Measurements from ENCODE around the gene YIF1B. TPM values are rescaled to one million over a fixed set of nuclear protein-coding genes. Genes with fewer than 3 reads are reported as not detected.
"Not testable (repeated sequence)": the region's sequence is repeated elsewhere in the genome, so short reads cannot be mapped to it uniquely, and the experiment has no call there.

The YIF1B gene
- total and polyA plus RNA-seq, 3 experiments from 2014 or later = 45.4 to 60.3 (median 57.9) TPM

DNA sequence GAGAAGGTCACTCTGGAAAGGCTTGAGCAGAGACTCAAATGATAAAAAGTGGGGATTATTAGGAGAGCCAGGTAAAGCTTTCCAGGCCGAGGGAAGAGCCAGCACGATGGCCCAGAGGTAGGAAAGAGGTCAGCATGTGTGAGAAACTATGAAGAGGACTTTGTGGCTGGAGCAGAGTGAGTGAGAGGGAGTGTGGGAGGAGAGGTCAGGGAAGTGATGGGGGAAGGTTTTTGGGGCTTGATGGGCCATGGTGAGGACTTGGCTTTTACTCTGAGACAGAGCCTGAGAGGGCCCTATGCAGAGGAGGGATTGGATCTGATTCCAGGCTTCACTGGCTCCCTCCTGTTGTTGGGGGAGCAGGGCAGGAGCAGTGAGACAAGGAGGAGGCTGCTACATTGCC, 25.2 kb upstream of the YIF1B start:
- Mint-ChIP-seq H3K27me3 (no peaks in the 10 kb centered on the region), H3K36me3 (peaks cover 0 to 21% (median 0%) of the 10 kb centered on the region in 3 donors), H3K4me3 (no peak overlapping the region), H3K4me1 (peaks cover 13 to 17% (median 14%) of the 10 kb centered on the region in 3 donors), H3K27ac (peak overlapping the region in 3 of 8 donors; percentile 36 to 93 (median 69)), H3K9me3 (no peaks in the 10 kb centered on the region)
- POLR2A ChIA-PET = no interaction called here
- Histone ChIP-seq H3K9me3 (ENCODE audit: low read length) (no peaks in the 10 kb centered on the region), H3K4me1 (ENCODE audit: insufficient read depth, low read length) (peaks cover 5% of the 10 kb centered on the region), H3K27ac (ENCODE audit: low read depth, low read length) (no peak overlapping the region), H3K36me3 (ENCODE audit: insufficient read depth, low read length) (no peaks in the 10 kb centered on the region), H3K27me3 (ENCODE audit: insufficient read depth, low read length, poor library complexity, severe bottlenecking) (no peaks in the 10 kb centered on the region), H3K4me3 (ENCODE audit: low read length) (no peak overlapping the region)
- CTCF ChIA-PET = no interaction called here
- no peak for DNase-seq

DNA sequence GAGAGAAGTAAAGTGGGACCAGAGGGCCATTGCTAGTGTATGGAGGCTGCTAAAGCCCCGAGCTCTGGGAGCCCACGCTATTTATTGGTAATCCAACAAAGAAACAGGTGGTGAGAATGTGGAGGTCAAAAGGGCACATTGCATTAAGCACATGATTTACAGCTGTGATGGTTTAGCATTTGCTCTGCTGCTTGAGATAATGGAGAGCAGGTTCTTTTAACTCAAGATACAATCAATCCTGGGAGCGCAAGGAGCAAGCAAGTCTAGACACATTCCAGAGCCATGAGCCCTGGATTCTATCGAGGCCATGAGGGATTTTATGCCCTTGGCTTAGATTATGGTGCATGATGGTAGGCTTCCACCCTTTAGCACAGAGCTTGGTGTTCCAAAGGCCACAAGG, 23.3 kb upstream of the YIF1B start:
- H3K27me3 Mint-ChIP-seq; DNase-seq; H3K27ac ChIP-seq (ENCODE audit: low read depth, low read length); H3K27me3 ChIP-seq (ENCODE audit: insufficient read depth, low read length, poor library complexity, severe bottlenecking); POLR2A ChIA-PET; H3K9me3 Mint-ChIP-seq; H3K9me3 ChIP-seq (ENCODE audit: low read length); H3K4me1 ChIP-seq (ENCODE audit: insufficient read depth, low read length); H3K36me3 ChIP-seq (ENCODE audit: insufficient read depth, low read length); H3K4me3 ChIP-seq (ENCODE audit: low read length): not testable (repeated sequence)
- H3K36me3 Mint-ChIP-seq = peaks cover 0 to 19% (median 0%) of the 10 kb centered on the region in 3 donors
- peak overlapping the region in 2 of 8 donors; percentile 9 to 72 for H3K27ac Mint-ChIP-seq
- peak overlapping the region in 1 of 7 donors; percentile 54 for H3K4me3 Mint-ChIP-seq
- CTCF ChIA-PET = interaction anchor here (1.0 to 2.4 kb wide), 3 partner anchors 35 to 95 kb away, joined by 3 to 5 read pairs (median 4); partner anchors contain the start of gene FAM98C
- peaks cover 13 to 17% (median 14%) of the 10 kb centered on the region in 3 donors for H3K4me1 Mint-ChIP-seq

GRCh38 chr19:38337360-38337653, 21.6 kb upstream of the YIF1B start:
- Mint-ChIP-seq H3K9me3 (no peaks in the 10 kb centered on the region), H3K36me3 (peaks cover 0 to 16% (median 0%) of the 10 kb centered on the region in 3 donors), H3K27me3 (no peaks in the 10 kb centered on the region), H3K27ac (peak overlapping the region in 7 of 8 donors; percentile 85 to 100 (median 98)), H3K4me1 (peaks cover 13 to 17% (median 13%) of the 10 kb centered on the region in 3 donors), H3K4me3 (peak overlapping the region; percentile 88 to 97 (median 95))
- CTCF ChIA-PET = interaction anchor here (3.7 kb wide), 1 partner anchor 37 kb away, joined by 34 read pairs; the partner anchor contains the start of gene PSMD8
- POLR2A ChIA-PET = interaction anchor here (0.5 to 1.0 kb wide), 2 partner anchors 37 to 354 kb away, joined by 5 to 7 read pairs; partner anchors contain the start of gene PSMD8
- DNase-seq = no peak
- H3K9me3 ChIP-seq (ENCODE audit: low read length) = no peaks in the 10 kb centered on the region
- H3K36me3 ChIP-seq (ENCODE audit: insufficient read depth, low read length) = no peaks in the 10 kb centered on the region
- peak overlapping the region; percentile 90 for H3K27ac ChIP-seq (ENCODE audit: low read depth, low read length)
- H3K27me3 ChIP-seq (ENCODE audit: insufficient read depth, low read length, poor library complexity, severe bottlenecking) = no peaks in the 10 kb centered on the region
- H3K4me3 ChIP-seq (ENCODE audit: low read length) = peak overlapping the region; percentile 97
- peaks cover 5% of the 10 kb centered on the region for H3K4me1 ChIP-seq (ENCODE audit: insufficient read depth, low read length)

DNA sequence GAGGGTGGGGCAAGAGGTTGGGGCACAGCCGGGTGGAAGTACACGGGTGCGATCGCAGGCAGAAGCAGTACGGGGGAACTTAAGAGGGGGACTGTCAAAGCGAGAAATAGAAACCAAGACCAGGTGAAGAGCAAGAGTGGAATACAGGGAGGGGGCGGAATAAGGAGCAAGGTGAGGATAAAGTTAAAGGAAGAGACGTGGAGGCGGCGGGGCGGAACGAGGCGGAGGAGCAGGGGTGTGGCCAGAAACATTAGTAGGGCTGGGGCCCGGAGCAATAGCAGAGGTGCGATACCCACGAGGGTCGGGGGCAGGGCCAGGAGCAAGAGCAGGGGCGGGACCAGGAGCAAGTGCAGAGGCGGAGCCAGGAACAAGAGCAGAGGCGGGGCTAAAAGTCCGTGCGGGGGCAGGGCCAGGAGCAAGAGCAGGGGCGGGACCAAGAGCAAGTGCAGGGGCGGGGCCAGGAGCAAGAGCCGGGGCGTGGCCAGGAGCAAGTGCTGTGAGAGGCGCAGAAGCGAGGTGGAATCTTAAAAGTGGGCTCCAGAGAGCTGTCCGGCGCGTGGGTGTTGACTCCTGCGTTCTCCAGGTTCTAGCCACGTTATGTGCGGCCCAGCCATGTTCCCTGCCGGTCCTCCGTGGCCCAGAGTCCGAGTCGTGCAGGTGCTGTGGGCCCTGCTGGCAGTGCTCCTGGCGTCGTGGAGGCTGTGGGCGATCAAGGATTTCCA, 21.1 kb upstream of the YIF1B start:
- Mint-ChIP-seq H3K36me3 (peaks cover 0 to 16% (median 0%) of the 10 kb centered on the region in 3 donors), H3K9me3 (no peaks in the 10 kb centered on the region), H3K4me1 (peaks cover 13 to 17% (median 13%) of the 10 kb centered on the region in 3 donors), H3K27ac (peak overlapping the region; percentile 85 to 100 (median 98)), H3K27me3 (no peaks in the 10 kb centered on the region), H3K4me3 (peak overlapping the region; percentile 88 to 97 (median 95))
- ChIA-PET POLR2A (interaction anchor here (0.5 to 1.8 kb wide), 5 partner anchors 24 to 354 kb away, joined by 3 to 22 read pairs (median 5); partner anchors contain the start of genes FAM98C and PSMD8), CTCF (interaction anchor here (1.0 to 5.0 kb wide), 5 partner anchors 38 to 1888 kb away, joined by 3 to 43 read pairs (median 5); partner anchors contain the start of genes MRPS12, PSMD8 and SARS2)
- DNase-seq = peak; percentile 93 to 97 (median 93)
- Histone ChIP-seq H3K4me1 (ENCODE audit: insufficient read depth, low read length) (peaks cover 5% of the 10 kb centered on the region), H3K36me3 (ENCODE audit: insufficient read depth, low read length) (no peaks in the 10 kb centered on the region), H3K27me3 (ENCODE audit: insufficient read depth, low read length, poor library complexity, severe bottlenecking) (no peaks in the 10 kb centered on the region), H3K9me3 (ENCODE audit: low read length) (no peaks in the 10 kb centered on the region), H3K27ac (ENCODE audit: low read depth, low read length) (peak overlapping the region; percentile 90), H3K4me3 (ENCODE audit: low read length) (peak overlapping the region; percentile 97)

DNA sequence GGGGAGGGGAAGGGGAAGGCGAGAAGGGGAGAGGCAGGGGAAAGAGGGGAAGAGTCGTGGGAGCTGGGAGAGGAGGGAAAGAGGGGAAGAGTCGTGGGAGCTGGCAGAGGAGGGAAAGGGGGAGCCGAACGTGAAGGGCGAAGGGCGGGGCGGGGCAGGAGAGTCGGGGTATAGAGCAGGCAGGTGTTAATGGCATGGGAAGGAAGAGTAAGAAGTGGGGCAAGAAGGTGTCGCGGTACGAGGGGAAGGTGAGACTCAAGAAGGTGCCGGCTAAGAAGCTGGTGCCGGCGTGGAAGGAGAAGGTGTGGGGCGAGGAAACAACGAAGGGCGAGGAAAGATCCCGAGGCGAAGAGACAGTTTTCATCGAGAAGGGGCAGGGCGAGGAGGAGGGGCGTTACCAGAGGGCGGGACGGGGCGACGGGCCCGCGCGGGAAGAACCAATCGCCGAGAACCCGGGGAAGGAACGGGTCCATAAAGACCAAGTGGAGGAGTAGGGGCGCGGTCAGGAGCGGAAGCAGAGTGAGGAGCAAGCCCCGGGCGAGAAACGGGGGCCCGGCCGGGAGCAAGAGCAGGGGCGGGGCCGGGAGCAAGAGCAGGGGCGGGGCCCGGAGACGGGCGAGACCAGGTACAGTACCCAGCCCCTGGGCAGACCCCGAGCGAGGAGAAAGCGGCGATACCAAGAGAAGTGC, 20.3 kb upstream of the YIF1B start:
- no peaks in the 10 kb centered on the region for H3K9me3 Mint-ChIP-seq
- no peaks in the 10 kb centered on the region for H3K27me3 Mint-ChIP-seq
- DNase-seq = peak; percentile 91 to 94 (median 93)
- H3K4me1 Mint-ChIP-seq = peaks cover 13 to 17% (median 13%) of the 10 kb centered on the region in 3 donors
- H3K4me3 ChIP-seq (ENCODE audit: low read length) = peak overlapping the region; percentile 97
- no peaks in the 10 kb centered on the region for H3K9me3 ChIP-seq (ENCODE audit: low read length)
- POLR2A ChIA-PET = interaction anchor here (0.6 to 1.8 kb wide), 7 partner anchors 11 to 429 kb away, joined by 3 to 22 read pairs (median 3); partner anchors contain the start of genes FAM98C, PSMD8 and SIPA1L3
- peak overlapping the region; percentile 90 for H3K27ac ChIP-seq (ENCODE audit: low read depth, low read length)
- CTCF ChIA-PET = interaction anchor here (0.6 to 5.0 kb wide), 18 partner anchors 9 to 1887 kb away, joined by 3 to 43 read pairs (median 4); partner anchors contain the start of genes FAM98C, KCNK6, MRPS12 and PSMD8
- H3K4me3 Mint-ChIP-seq = peak overlapping the region; percentile 88 to 97 (median 95)
- peaks cover 5% of the 10 kb centered on the region for H3K4me1 ChIP-seq (ENCODE audit: insufficient read depth, low read length)
- H3K36me3 ChIP-seq (ENCODE audit: insufficient read depth, low read length) = no peaks in the 10 kb centered on the region
- H3K27me3 ChIP-seq (ENCODE audit: insufficient read depth, low read length, poor library complexity, severe bottlenecking) = no peaks in the 10 kb centered on the region
- H3K36me3 Mint-ChIP-seq = peaks cover 0 to 15% (median 0%) of the 10 kb centered on the region in 3 donors
- peak overlapping the region; percentile 85 to 100 (median 98) for H3K27ac Mint-ChIP-seq

GRCh38 chr19:38333245-38333644, 17.5 kb upstream of the YIF1B start:
- H3K27ac ChIP-seq (ENCODE audit: low read depth, low read length) = no peak overlapping the region
- Mint-ChIP-seq H3K4me3 (peak overlapping the region in 1 of 7 donors; percentile 2), H3K9me3 (no peaks in the 10 kb centered on the region), H3K4me1 (peaks cover 9% of the 10 kb centered on the region in 3 donors), H3K27me3 (no peaks in the 10 kb centered on the region), H3K36me3 (peaks cover 0 to 9% (median 2%) of the 10 kb centered on the region in 3 donors), H3K27ac (no peak overlapping the region)
- no peaks in the 10 kb centered on the region for H3K9me3 ChIP-seq (ENCODE audit: low read length)
- H3K4me1 ChIP-seq (ENCODE audit: insufficient read depth, low read length) = peaks cover 5% of the 10 kb centered on the region
- H3K4me3 ChIP-seq (ENCODE audit: low read length) = no peak overlapping the region
- H3K27me3 ChIP-seq (ENCODE audit: insufficient read depth, low read length, poor library complexity, severe bottlenecking) = no peaks in the 10 kb centered on the region
- H3K36me3 ChIP-seq (ENCODE audit: insufficient read depth, low read length) = no peaks in the 10 kb centered on the region
- CTCF ChIA-PET = interaction anchor here (1.6 to 5.0 kb wide), 2 partner anchors 41 to 90 kb away, joined by 3 to 43 read pairs; partner anchors contain the start of gene PSMD8
- DNase-seq = no peak
- POLR2A ChIA-PET = interaction anchor here (1.0 kb wide), 1 partner anchor 426 kb away, joined by 5 read pairs; the partner anchor contains the start of gene SIPA1L3

GRCh38 chr19:38331728-38332127, 16.0 kb upstream of the YIF1B start:
- H3K27me3 ChIP-seq (ENCODE audit: insufficient read depth, low read length, poor library complexity, severe bottlenecking) = no peaks in the 10 kb centered on the region
- Mint-ChIP-seq H3K27ac (peak overlapping the region in 1 of 8 donors; percentile 75), H3K27me3 (no peaks in the 10 kb centered on the region), H3K4me1 (peaks cover 2 to 3% (median 2%) of the 10 kb centered on the region in 3 donors), H3K9me3 (no peaks in the 10 kb centered on the region), H3K36me3 (peaks cover 0 to 21% (median 8%) of the 10 kb centered on the region in 3 donors), H3K4me3 (no peak overlapping the region)
- POLR2A ChIA-PET = no interaction called here
- H3K4me1 ChIP-seq (ENCODE audit: insufficient read depth, low read length) = no peaks in the 10 kb centered on the region
- CTCF ChIA-PET = interaction anchor here (1.1 to 5.0 kb wide), 2 partner anchors 88 to 429 kb away, joined by 5 to 43 read pairs; no protein-coding TSS in a partner anchor
- no peak overlapping the region for H3K4me3 ChIP-seq (ENCODE audit: low read length)
- no peaks in the 10 kb centered on the region for H3K9me3 ChIP-seq (ENCODE audit: low read length)
- H3K27ac ChIP-seq (ENCODE audit: low read depth, low read length) = no peak overlapping the region
- H3K36me3 ChIP-seq (ENCODE audit: insufficient read depth, low read length) = peaks cover 7% of the 10 kb centered on the region
- DNase-seq = no peak
